Activated naive CD4-positive, alpha-beta T cell treated with anti-CD3 and anti-CD28 coated beads, Interleukin-2, amount 10 ng/mL, durations not matched to agents 7 days and 5 days (primary cell): ENCODE measurements around the gene KRTAP29-1.
"Not testable (repeated sequence)": the region's sequence is repeated elsewhere in the genome, so short reads cannot be mapped to it uniquely, and the experiment has no call there.

Experiments
- CTCF ChIA-PET: fragments of 350-600 bp; sonication (Branson Sonifier 250); formaldehyde crosslinking; loops from one replicate; lab custom pipeline; 2021; ENCODE audit warnings: antibody characterized with exemption; lab: Charles Lee
- DNase-seq: peaks from one replicate; pipeline ENCODE4 v3.0.0-alpha.2; 2020
- H3K27ac Mint-ChIP-seq: one replicate; pipeline ENCODE4 v1.8.0; 2021; ENCODE audit warnings: mild to moderate bottlenecking, moderate library complexity, mixed read lengths
- H3K27me3 Mint-ChIP-seq: one replicate; pipeline ENCODE4 v1.8.0; 2021; ENCODE audit warnings: mild to moderate bottlenecking, mixed read lengths
- H3K36me3 Mint-ChIP-seq: one replicate; pipeline ENCODE4 v1.8.0; 2021; ENCODE audit warnings: mixed read lengths
- H3K4me1 Mint-ChIP-seq: one replicate; pipeline ENCODE4 v1.8.0; 2021; ENCODE audit warnings: mixed read lengths
- H3K4me3 Mint-ChIP-seq: one replicate; pipeline ENCODE4 v1.8.0; 2021; ENCODE audit warnings: mild to moderate bottlenecking, moderate library complexity, mixed read lengths
- H3K9me3 Mint-ChIP-seq: one replicate; pipeline ENCODE4 v1.8.0; 2021; ENCODE audit warnings: mixed read lengths

The KRTAP29-1 gene

GRCh38 chr17:41258406-41258805 lies 44.2 kb downstream of the KRTAP29-1 start:
- no peaks in the 10 kb centered on the region for H3K4me1 Mint-ChIP-seq
- CTCF ChIA-PET = no interaction called here
- no peak overlapping the region for H3K4me3 Mint-ChIP-seq
- no peak overlapping the region for H3K27ac Mint-ChIP-seq
- H3K27me3 Mint-ChIP-seq = peaks cover 17% of the 10 kb centered on the region
- H3K9me3 Mint-ChIP-seq = no peaks in the 10 kb centered on the region
- no peak for DNase-seq
- no peaks in the 10 kb centered on the region for H3K36me3 Mint-ChIP-seq

- Mint-ChIP-seq H3K4me3 (no peak overlapping the region), H3K36me3 (no peaks in the 10 kb centered on the region), H3K9me3 (no peaks in the 10 kb centered on the region), H3K27ac (no peak overlapping the region), H3K4me1 (no peaks in the 10 kb centered on the region), H3K27me3 (peaks cover 14% of the 10 kb centered on the region)
- CTCF ChIA-PET = no interaction called here
- DNase-seq = no peak
These were observed 46.4 kb downstream of the KRTAP29-1 start for GRCh38 chr17:41256291-41256685.

GRCh38 chr17:41255381-41256290 lies 47.0 kb downstream of the KRTAP29-1 start, which contains the start of gene KRTAP9-9:
Gene KRTAP9-9, plus strand, starts transcription at chr17:41255384.
- H3K4me1 Mint-ChIP-seq, H3K27ac Mint-ChIP-seq, H3K36me3 Mint-ChIP-seq, H3K9me3 Mint-ChIP-seq, H3K4me3 Mint-ChIP-seq, DNase-seq: not testable (repeated sequence)
- CTCF ChIA-PET = interaction anchor here (0.6 kb wide), 1 partner anchor 208 kb away, joined by 3 read pairs; no protein-coding TSS in a partner anchor
- peaks cover 14% of the 10 kb centered on the region for H3K27me3 Mint-ChIP-seq

GRCh38 chr17:41254861-41255260 lies 47.8 kb downstream of the KRTAP29-1 start:
- Mint-ChIP-seq H3K4me3 (no peak overlapping the region), H3K36me3 (no peaks in the 10 kb centered on the region), H3K4me1 (no peaks in the 10 kb centered on the region), H3K27ac (no peak overlapping the region), H3K9me3 (no peaks in the 10 kb centered on the region), H3K27me3 (peaks cover 16% of the 10 kb centered on the region)
- no peak for DNase-seq
- CTCF ChIA-PET = no interaction called here
